Measurements from ENCODE around the gene GRAMD1B. TPM values are rescaled to one million over a fixed set of nuclear protein-coding genes. Genes with fewer than 3 reads are reported as not detected.

Gene GRAMD1B
- total and polyA plus RNA-seq, 2 donors from 2014 or later: 4.4 to 18.2 TPM

DNA sequence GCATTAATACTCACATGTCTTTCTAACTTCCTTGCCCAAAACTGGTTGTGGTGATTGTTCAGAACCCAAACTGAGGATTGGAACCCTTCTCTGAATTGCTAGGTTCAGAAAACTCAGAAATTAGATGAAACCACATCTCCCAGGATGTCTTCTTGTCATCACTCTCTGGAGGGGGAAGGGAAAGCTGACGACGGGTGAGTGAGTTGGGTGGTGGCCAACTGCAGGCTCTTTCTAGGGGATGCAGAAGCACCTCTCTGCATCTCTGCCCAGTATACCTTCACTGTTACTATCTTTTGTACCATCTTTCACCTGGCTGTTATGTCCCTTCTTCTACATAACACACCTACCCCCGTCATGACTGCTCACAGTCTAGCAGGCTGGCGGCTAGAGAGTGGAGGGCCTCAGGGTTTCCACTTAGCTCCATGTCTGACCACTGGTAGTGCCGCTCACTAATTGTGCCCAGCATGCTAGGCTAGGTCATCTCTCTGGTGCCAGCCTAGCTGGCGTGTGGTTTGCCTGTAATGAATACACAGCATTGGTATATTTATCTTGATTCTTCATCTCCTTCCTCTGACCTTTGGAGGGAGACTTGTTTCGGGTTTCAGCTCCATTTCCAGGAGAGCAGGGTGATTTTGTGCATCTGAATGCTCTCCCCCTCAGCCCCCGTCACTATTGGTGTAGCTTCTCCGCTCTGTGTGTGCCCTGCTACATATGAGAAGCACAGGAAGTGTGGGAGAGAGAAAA, 7.3 kb downstream of the GRAMD1B start:
- FAIRE-seq (no peak), DNase-seq (peak in 2 of 5 donors; percentile 63 to 64)
- intact Hi-C loops (cut with DNase I): no loop called here
- Histone ChIP-seq H3K9me3 (ENCODE audit: control insufficient read depth in 2 of 3, insufficient read depth in 1 of 3, low read length in 3 of 3) (no peaks in the 10 kb centered on the region), H3K36me3 (ENCODE audit: control insufficient read depth in 2 of 3, insufficient read depth in 3 of 3, low read length in 3 of 3) (peaks cover 0 to 2% (median 0%) of the 10 kb centered on the region in 3 donors), H3K27ac (ENCODE audit: low read depth in 2 of 2, low read length in 2 of 2) (no peak overlapping the region), H3K27me3 (ENCODE audit: control insufficient read depth, insufficient read depth, low read length) (no peaks in the 10 kb centered on the region), H3K9ac (ENCODE audit: low read length in 3 of 3) (no peak overlapping the region), H3K4me1 (ENCODE audit: control insufficient read depth in 2 of 3, insufficient read depth in 2 of 3, low read depth in 1 of 3, low read length in 3 of 3) (peaks cover 0 to 9% (median 5%) of the 10 kb centered on the region in 3 donors), H3K4me3 (ENCODE audit: low read length in 3 of 3) (no peak overlapping the region)
- TF ChIP-seq, protein P1, sequence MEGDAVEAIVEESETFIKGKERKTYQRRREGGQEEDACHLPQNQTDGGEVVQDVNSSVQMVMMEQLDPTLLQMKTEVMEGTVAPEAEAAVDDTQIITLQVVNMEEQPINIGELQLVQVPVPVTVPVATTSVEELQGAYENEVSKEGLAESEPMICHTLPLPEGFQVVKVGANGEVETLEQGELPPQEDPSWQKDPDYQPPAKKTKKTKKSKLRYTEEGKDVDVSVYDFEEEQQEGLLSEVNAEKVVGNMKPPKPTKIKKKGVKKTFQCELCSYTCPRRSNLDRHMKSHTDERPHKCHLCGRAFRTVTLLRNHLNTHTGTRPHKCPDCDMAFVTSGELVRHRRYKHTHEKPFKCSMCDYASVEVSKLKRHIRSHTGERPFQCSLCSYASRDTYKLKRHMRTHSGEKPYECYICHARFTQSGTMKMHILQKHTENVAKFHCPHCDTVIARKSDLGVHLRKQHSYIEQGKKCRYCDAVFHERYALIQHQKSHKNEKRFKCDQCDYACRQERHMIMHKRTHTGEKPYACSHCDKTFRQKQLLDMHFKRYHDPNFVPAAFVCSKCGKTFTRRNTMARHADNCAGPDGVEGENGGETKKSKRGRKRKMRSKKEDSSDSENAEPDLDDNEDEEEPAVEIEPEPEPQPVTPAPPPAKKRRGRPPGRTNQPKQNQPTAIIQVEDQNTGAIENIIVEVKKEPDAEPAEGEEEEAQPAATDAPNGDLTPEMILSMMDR (IDR thresholded peaks at IDR 0.05; ENCODE audit: borderline replicate concordance, extremely low read depth, insufficient read depth): no peak

DNA sequence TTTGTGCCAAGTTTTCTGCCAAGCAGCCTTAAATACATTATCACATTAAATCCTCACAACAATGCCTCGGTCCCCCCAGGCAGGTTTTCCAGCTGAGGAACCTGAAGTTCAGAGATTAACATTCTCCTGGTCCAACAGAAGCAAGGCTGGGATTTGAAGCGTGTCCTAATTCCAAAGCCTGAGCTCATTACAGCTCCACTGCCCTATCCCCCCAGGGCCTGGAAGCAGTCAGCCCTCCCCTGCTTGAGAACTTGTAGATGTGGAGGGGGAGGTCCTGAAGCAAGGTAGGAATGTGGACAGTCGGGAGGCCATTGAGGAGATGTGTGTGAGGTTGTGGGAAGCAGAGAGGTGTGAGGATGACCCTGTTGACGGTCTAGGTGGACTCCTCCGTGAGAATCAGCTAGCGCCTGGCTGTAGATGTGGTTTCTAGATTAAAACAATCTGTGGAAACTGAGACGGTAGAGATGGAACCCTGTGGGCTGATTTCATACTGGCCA, 8.1 kb downstream of the GRAMD1B start:
- Histone ChIP-seq H3K27ac (ENCODE audit: low read depth in 2 of 2, low read length in 2 of 2) (no peak overlapping the region), H3K4me1 (ENCODE audit: control insufficient read depth in 2 of 3, insufficient read depth in 2 of 3, low read depth in 1 of 3, low read length in 3 of 3) (peaks cover 0 to 9% (median 5%) of the 10 kb centered on the region in 3 donors), H3K27me3 (ENCODE audit: control insufficient read depth, insufficient read depth, low read length) (no peaks in the 10 kb centered on the region), H3K9me3 (ENCODE audit: control insufficient read depth in 2 of 3, insufficient read depth in 1 of 3, low read length in 3 of 3) (no peaks in the 10 kb centered on the region), H3K36me3 (ENCODE audit: control insufficient read depth in 2 of 3, insufficient read depth in 3 of 3, low read length in 3 of 3) (peaks cover 0 to 2% (median 0%) of the 10 kb centered on the region in 3 donors), H3K4me3 (ENCODE audit: low read length in 3 of 3) (no peak overlapping the region), H3K9ac (ENCODE audit: low read length in 3 of 3) (no peak overlapping the region)
- intact Hi-C loops (cut with DNase I): no loop called here
- DNase-seq (peak in 4 of 5 donors; percentile 81 to 92 (median 88)), FAIRE-seq (no peak)
- TF ChIP-seq, protein P1 (IDR thresholded peaks at IDR 0.05; ENCODE audit: borderline replicate concordance, extremely low read depth, insufficient read depth): no peak

- Histone ChIP-seq H3K36me3 (ENCODE audit: control insufficient read depth in 2 of 3, insufficient read depth in 3 of 3, low read length in 3 of 3) (peaks cover 0 to 2% (median 0%) of the 10 kb centered on the region in 3 donors), H3K9ac (ENCODE audit: low read length in 3 of 3) (no peak overlapping the region), H3K4me1 (ENCODE audit: control insufficient read depth in 2 of 3, insufficient read depth in 2 of 3, low read depth in 1 of 3, low read length in 3 of 3) (peaks cover 0 to 9% (median 5%) of the 10 kb centered on the region in 3 donors), H3K9me3 (ENCODE audit: control insufficient read depth in 2 of 3, insufficient read depth in 1 of 3, low read length in 3 of 3) (no peaks in the 10 kb centered on the region), H3K27ac (ENCODE audit: low read depth in 2 of 2, low read length in 2 of 2) (no peak overlapping the region), H3K4me3 (ENCODE audit: low read length in 3 of 3) (no peak overlapping the region), H3K27me3 (ENCODE audit: control insufficient read depth, insufficient read depth, low read length) (no peaks in the 10 kb centered on the region)
- DNase-seq (no peak), FAIRE-seq (no peak)
- intact Hi-C loops (cut with DNase I): no loop called here
- TF ChIP-seq, protein P1 (IDR thresholded peaks at IDR 0.05; ENCODE audit: borderline replicate concordance, extremely low read depth, insufficient read depth): no peak
Measured at GRCh38 chr11:123439616-123440015, 9.5 kb downstream of the GRAMD1B start.

Measured in kidney (tissue), 14 donors.